ACHN (cell line): ENCODE data around the gene CGB7.
"Not testable (repeated sequence)": the region's sequence is repeated elsewhere in the genome, so short reads cannot be mapped to it uniquely, and the experiment has no call there.

Source experiments
- DNase-seq: peaks from one replicate; pipeline ENCODE4 v3.0.0-alpha.2; 2015
- in situ Hi-C: cut with HindIII; loops from 2 replicates; pipeline ENCODE4 v1.10.0; 2017; ENCODE audit warnings: low sequenced_read_pairs, low pct_ligation_motif_present, low pct_unique_long_range_greater_than_20kb

CGB7 gene

GRCh38 chr19:49080392-49080791 is 22.8 kb upstream of the CGB7 start:
- no peak for DNase-seq
- in situ Hi-C loops: no loop called here

DNA sequence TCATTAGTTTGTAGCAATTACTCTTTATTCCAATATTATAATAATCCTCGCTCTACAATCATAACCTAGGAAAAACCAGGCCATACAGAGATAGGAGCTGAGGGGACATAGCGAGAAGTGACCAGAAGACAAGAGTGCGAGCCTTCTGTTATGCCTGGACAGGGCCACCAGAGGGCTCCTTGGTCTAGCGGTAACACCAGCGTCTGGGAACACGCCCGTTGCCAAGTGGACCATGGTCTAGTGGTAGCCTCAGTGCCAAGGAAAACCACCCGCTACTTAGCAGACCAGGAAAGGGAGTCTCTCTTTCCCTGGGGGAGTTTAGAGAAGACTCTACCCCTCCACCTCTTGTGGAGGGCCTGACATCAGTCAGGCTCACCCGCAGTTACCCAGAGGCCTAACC is 17.3 kb upstream of the CGB7 start:
- DNase-seq: peak; percentile 66
- in situ Hi-C loops: not testable (repeated sequence)

- in situ Hi-C loops: no loop called here
- peak; percentile 35 for DNase-seq
These were observed 16.2 kb upstream of the CGB7 start for GRCh38 chr19:49073514-49074378.

- no peak for DNase-seq
- in situ Hi-C loops: no loop called here
These were observed 14.5 kb upstream of the CGB7 start for GRCh38 chr19:49071860-49072547.

- no peak for DNase-seq
- in situ Hi-C loops: no loop called here
These were observed 12.9 kb upstream of the CGB7 start for GRCh38 chr19:49070416-49070815.

GRCh38 chr19:49069026-49069425 is 11.5 kb upstream of the CGB7 start:
- DNase-seq: no peak
- in situ Hi-C loops: no loop called here

DNA sequence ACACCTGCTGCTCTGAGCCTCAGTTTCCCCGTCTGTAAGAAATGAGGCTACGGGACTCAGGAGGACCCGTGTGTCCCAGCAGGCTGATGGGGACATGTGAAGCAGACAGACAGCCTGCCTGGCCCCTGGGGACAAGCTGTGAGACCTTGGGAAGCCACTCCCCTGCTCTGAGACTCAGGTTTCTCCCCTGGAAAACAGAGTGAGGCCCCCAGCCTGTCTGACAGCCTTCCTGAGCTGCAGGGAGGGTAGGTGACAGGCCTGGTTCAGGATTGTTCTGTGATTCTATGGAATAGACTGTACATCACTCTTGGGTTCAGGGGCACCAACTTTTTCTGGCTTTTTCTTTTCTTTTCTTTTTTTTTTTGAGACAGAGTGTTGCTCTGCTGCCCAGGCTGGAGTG is 10.0 kb upstream of the CGB7 start:
- in situ Hi-C loops: no loop called here
- no peak for DNase-seq

- no peak for DNase-seq
- in situ Hi-C loops: no loop called here
These were observed 8.5 kb upstream of the CGB7 start for GRCh38 chr19:49065905-49066512.

- peak; percentile 35 for DNase-seq
- in situ Hi-C loops: no loop called here
These were observed 7.4 kb upstream of the CGB7 start, which contains the start of gene NTF4 for GRCh38 chr19:49064768-49065611. TSS of gene NTF4 (minus strand) at chr19:49064818. CDS start at chr19:49061997, 2,821 bp downstream.

DNA sequence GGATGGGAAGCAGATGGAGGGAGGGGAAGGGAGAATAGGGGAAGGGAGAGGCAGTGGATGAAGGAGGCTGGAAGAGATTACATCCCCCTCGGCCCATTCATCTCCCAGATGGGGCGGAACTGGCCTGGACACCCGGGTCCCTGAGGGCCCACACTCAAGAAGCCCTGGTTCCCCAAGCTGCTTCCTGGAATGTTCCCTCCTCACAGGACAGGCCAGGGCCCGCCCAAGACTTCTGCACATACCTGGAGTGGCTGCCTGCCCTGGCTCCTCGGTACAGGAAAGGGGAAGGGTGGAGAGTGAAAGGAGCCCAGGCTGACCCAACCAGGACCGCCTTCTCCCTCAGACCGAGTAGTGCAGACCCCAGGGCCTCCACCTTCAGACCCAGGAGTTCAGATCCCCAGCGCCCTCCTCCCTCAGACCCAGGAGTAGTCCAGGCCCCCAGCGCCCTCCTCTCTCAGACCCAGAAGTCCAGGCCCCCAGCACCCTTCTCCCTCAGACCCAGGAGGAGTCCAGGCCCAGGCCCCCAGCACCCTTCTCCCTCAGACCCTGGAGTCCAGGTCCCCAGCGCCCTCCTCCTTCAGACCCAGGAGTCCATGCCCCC is 6.6 kb upstream of the CGB7 start:
- DNase-seq: no peak

GRCh38 chr19:49061445-49061844 is 3.9 kb upstream of the CGB7 start:
- in situ Hi-C loops: no loop called here
- DNase-seq: no peak

More for the DNA sequence above, 6.6 kb upstream of the CGB7 start:
- in situ Hi-C loops: no loop called here

GRCh38 chr19:49061000-49061399 is 3.5 kb upstream of the CGB7 start:
- in situ Hi-C loops: no loop called here
- no peak for DNase-seq

GRCh38 chr19:49059053-49059452 is 1.5 kb upstream of the CGB7 start:
- no peak for DNase-seq
- in situ Hi-C loops: no loop called here

DNA sequence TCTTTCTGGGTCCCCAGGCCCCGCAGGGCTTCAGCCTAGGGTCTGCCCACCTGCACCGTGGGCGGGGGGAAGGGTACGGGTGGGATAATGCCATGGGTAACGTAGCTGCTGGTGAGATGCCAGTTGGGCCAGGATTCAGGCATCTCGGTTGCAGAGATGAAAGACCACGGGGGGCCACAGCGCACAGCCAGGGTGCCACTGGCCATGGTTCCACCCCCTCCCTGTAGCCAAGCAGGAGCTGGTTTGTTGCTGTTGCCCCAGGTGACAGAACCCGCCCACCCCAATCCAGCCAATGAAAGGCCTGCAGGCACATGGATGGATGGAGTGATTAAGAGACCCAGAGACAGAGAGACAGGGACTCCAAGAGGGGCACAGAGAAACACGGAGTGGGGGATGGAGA is 1.0 kb upstream of the CGB7 start:
- DNase-seq: no peak
- in situ Hi-C loops: no loop called here

DNA sequence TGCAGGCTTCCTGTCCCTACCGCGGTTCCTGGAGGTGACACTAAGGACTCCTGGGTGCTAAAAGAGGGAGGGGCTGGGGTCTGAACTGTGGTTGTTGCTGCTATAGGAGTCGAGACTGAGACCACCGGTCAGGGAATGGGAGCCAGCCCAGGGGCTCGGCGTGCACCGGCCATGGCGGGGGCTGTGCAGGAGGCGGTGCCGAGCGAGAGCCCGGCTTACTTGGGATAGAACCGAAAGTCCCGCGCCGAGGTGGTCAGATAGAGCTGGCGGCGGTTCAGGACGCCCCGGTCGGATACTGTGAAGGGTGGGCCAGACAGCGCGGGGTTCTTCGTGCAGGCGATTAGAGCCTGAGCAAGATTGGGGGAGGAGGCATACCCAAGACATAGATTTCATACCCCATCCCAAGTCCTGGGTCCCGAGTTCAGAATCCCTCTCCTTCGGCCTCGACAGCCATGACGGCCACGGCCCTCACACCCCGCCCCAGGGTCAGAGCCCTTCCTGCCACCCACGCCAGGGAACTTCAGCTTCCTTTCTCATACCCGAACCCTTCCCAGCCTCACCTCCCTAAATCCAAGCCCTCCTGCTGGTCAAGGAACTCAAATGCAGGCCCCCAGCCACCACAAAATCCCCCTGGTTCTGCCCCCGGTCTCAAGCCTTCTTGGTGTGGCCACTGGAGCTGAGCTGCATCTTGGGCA is 500 bp downstream of the CGB7 start:
- DNase-seq, in situ Hi-C loops: not testable (repeated sequence)

DNA sequence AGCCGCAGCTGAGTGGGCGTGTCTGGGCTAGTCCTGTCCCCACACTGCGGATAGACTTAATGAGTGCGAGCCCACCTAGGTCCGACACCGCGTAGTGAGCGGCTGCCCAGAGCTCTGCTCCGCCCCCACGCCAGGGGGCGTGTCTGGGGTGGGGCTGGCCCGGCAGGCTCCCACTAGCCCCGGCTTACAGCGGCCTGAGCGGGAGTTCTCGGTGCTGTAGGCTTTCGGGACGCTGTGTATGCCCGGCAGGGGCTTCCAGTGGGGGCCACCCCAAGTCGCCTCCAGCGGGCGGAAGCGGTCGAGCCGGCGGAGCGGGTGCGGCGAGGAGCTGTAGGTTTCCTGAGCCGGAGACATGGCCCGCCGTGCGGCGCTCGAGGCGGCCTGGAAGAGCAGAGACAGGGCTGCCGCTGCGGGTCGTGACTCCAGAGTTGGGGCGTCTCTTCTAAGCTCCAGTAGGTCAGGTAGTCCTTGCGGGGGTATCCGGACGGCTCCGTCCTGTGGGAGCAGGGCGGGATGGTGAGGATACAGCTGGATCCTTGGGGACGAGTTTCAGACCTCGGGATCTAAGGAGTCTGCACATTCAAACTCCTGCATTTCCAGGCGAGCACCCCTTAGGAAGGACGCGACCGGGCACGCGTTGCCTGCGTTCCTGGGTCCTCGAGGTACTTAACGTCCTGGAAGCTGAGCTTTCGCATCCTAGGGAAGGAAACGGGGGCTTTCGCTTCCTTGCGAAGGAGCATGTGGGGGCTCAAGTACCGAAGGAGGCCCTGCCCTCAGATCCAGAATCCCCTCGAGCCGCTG is 1.2 kb downstream of the CGB7 start:
- in situ Hi-C loops: no loop called here
- DNase-seq: peak; percentile 57
